ELR (cell line): Measurements from ENCODE around the gene PEX7.
"Not testable (repeated sequence)": the region's sequence is repeated elsewhere in the genome, so short reads cannot be mapped to it uniquely, and the experiment has no call there.

Experiments
- DNase-seq: peaks from one replicate; pipeline ENCODE4 v3.0.0-alpha.2; 2015; ENCODE audit warnings: low read depth

Gene PEX7

DNA sequence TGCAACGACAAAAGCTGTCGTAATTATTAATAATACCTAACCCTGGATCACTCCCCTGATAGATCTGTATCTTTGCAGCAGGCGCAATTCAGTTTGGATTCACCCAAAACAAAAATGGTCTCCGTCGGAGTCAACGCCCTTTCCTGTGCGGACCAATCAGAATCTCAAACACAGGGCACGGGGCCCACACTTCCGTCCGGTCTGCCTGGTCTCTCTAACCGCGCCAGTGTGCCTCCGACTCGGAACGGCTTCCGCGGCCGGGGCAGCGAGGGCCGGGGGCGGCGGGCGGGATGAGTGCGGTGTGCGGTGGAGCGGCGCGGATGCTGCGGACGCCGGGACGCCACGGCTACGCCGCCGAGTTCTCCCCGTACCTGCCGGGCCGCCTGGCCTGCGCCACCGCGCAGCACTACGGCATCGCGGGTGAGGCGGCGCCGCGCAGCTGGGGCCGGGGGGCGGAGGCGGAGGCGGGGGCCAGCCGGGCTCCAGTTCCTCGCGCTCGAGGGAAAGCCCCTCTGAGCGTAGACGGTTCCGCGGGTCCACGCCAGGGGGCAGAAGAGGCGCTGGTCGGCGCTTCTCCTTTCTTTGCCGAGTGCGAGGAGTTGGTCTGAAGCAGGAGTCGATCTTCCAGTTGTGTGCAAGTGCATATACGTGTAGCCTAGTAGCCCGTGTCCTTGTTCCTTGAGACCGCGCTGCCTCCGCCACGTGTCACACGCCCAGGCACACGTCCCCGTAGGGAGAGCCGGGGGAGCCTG is at the start of gene PEX7:
TSS of gene PEX7 (plus strand) at position 217 of the 752 bp plus-strand sequence. CDS start at position 291, 74 bp downstream.
- peak; percentile 94 for DNase-seq

GRCh38 chr6:136772685-136773472 is 49.5 kb upstream of the PEX7 start:
- DNase-seq = no peak

DNA sequence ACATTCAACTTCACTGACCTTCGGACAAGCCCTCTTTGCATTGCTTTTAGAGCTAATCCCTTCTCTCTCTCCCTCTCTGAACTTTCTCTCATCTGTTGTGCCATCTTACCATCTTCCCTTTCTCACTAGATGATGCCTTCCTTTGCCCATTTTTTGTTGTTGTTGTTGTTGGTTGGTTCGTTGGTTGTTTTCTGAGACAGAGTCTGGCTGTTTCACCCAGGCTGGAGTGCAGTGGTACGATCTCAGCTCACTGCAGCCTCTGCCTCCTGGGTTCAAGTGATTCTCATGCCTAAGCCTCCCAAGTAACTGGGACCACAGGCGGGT is 49.0 kb upstream of the PEX7 start:
- no peak for DNase-seq

GRCh38 chr6:136774228-136775041 is 48.0 kb upstream of the PEX7 start:
- DNase-seq = peak; percentile 73

- no peak for DNase-seq
Observed at GRCh38 chr6:136775081-136775480, 47.3 kb upstream of the PEX7 start.

DNA sequence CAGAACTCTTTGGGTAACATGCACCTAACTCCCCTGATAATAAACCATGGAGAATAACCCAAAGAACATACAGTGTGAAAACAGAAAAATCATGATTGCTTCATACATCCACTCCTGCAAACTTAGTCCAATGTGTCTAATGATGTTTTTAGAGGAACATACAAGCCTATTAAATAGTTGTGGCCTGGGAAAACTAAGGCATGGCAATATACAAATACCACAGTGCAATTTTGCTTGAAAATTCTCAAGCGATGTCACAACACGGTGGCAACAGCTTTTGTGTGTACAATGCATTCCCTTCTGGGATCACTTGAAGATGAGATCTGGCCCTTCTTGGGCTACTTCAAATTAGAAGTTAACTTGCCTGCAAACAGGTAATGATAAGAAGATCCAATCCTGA is 46.8 kb upstream of the PEX7 start:
- no peak for DNase-seq

DNA sequence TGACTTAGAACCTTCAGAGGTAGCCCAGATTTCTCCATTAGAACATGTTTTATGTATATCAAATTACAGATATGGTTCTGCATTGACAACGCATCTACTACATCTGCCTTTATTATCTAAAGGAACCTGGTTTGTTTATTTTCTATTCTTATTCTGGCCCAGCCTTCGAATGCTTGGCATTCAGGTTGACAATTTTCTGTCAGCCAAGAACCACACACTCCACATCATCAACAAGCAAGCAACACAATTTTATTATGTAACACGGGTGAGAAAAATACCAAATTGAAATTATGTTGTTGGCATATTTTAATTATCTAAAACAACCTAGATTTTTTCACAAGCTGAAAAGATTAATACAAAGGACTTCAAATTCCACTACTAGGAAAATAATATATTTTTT is 44.7 kb upstream of the PEX7 start:
- DNase-seq = no peak

GRCh38 chr6:136779682-136780081 is 42.7 kb upstream of the PEX7 start:
- DNase-seq = no peak

- no peak for DNase-seq
Observed at GRCh38 chr6:136780972-136781371, 41.4 kb upstream of the PEX7 start.

GRCh38 chr6:136782021-136782770 is 40.2 kb upstream of the PEX7 start:
- DNase-seq = peak; percentile 69

GRCh38 chr6:136783021-136783420 is 39.4 kb upstream of the PEX7 start:
- DNase-seq = no peak

DNA sequence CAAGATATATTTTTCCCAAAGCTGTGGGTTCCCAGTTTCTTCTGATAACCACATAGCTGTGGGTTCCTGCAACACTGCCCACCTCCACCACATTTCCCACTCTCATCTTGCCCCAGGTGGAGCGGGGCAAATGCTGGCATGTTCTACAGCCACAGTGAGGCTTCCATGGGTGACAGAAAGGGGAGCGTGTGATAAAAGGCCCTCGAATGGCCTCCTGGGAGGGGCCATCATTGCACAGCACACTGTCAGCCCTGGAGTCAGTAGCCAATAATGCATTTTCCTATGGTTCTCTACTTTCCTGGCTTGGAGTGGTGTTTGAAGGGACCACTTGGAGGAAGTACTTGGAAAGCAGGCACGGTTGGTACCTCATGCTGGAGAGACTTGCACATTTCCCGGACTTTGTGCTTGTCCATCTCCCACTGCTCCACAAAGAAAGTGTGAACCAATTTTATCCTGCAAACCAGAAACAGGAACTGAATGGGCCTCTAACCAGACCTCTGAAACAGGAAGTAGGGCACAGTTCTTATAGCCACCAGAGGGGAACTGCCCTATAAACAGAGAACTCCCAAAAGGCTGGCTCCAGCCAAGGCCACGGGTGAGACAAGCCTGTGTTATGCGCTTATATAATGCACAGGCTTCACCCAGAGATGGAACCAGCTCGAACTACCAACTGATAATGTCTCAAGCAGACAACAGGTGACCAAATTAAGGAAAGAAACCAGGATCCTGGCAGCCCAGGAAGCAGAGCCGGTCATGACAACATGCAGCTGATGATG is 38.7 kb upstream of the PEX7 start:
- no peak for DNase-seq

DNA sequence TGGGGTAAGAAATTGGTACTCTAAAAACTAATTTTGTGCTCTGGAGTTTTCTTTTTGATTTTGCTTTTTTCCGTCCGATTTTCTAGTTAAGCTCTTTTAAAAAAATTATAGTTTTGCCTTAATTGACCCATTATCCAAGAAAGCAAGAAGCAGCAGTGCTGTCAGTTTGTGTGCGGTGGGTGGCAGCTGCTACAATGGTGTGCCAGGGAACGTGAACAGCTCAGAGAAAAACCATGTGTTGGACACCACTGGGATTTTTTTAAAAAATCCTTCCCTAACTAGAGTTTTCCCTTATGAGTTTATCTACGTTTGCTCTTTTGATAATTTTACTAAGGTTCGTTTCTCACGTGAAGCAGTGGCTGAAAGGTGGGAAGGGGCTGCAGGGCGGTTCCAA is 38.1 kb upstream of the PEX7 start:
- no peak for DNase-seq

DNA sequence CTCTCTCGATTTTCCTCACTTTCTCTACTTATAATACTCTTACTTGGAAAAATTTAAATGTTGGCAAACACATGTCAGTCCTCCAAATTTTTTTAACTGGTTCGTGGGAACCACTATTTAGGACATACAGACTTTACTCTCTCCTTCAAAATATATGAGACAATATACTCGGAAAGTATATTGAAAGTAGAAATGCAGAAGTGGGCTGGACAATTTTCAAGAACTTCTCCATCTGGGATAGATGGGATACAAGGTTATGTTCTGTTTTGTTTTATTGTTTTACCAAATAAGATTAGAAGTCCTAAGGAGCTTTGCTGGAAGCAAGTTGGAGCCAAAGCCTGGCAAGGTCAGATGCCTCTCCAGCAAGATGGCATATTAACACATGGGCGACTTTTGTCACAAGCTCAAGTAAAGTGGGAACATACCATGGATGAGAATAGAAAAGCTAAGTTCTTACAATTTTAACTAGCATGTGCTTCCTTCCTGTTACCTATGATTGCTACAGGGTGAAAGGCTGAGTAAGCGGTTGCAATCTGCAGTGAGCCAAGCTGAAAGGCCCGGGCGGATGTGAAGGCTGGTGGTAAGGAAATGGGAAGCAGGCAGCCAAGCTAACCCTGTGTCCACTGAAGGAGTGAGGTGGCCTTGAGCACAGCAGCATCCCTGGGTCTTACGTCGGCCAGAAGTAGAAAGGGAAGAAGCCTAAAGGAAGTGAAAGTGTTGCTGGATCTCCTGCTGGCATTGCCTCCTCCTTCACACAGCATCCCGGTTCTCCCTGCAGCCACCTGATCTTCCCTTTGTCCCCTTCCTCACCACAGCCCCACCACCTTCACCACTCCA is 37.3 kb upstream of the PEX7 start:
- peak; percentile 46 for DNase-seq

DNA sequence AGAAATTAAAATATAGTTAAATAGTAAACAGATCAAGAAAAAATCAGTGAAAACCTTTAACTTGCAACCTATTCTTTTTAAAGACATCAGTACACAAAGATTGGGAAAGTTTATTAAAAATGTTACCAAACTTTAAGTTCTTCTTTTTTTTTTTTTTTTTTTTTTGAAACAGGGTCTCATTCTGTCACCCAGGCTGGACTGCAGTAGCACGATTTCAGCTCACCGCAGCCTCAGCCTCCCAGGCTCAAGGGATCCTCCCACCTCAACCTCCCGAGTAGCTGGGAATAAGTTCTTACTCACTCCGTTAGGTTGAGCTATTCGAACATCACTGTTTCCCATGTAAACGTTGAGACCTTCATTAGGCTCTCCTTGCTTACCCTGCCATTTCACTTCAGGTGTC is 35.7 kb upstream of the PEX7 start:
- DNase-seq = no peak

- DNase-seq = no peak
Observed at GRCh38 chr6:136787726-136788068, 34.7 kb upstream of the PEX7 start.

- DNase-seq = peak; percentile 86
Observed at GRCh38 chr6:136788069-136788902, 34.1 kb upstream of the PEX7 start.

DNA sequence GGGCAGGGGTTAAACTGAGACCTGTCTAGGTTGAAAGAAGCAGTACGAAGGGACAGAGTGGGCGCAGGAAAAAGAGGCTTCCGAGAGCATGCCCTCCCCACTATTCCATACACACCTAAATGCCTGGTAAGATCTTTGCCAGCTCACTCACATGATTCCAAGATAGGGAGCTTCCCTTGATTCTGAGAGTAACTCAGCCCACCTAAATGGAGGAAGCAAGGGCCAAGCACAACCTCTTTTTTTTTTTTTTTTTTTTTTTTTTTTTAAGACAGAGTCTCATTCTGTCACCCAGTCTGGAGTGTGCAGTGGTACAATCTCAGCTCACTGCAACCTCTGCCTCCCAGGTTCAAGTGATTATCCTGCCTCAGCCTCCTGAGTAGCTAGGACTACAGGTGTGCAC is 33.0 kb upstream of the PEX7 start:
- DNase-seq = not testable (repeated sequence)
